Endothelial cell of umbilical vein (primary cell): Measurements from ENCODE around the gene PTCHD1.

ENCODE experiments used
- EZH2 ChIP-seq: IDR thresholded peaks from 2 replicates; pipeline ENCODE4 v1.6.1; 2012; ENCODE audit warnings: borderline replicate concordance, low read depth, mild to moderate bottlenecking, moderate library complexity, low read length, inconsistent platforms; ENCODE audit not compliant: severe bottlenecking
- JUN ChIP-seq: IDR thresholded peaks from 2 replicates; pipeline ENCODE4 v1.6.1; 2011; ENCODE audit warnings: borderline replicate concordance, low read depth; ENCODE audit not compliant: insufficient read length, insufficient read depth
- MYC ChIP-seq: IDR thresholded peaks from one replicate; pipeline ENCODE4 v1.6.1; 2011; ENCODE audit warnings: mild to moderate bottlenecking, low read depth, low read length
- POLR2A ChIP-seq: IDR thresholded peaks from 2 replicates; pipeline ENCODE4 v1.6.1; 2012; ENCODE audit warnings: low read depth, mild to moderate bottlenecking, control low read depth, low read length
- POLR2AphosphoS5 ChIP-seq: IDR thresholded peaks from 2 replicates; pipeline ENCODE4 v1.6.1; 2012; ENCODE audit warnings: low read depth, mild to moderate bottlenecking, control low read depth, low read length, moderate library complexity; ENCODE audit not compliant: insufficient read depth
- TF ChIP-seq, protein P1 (sequence below), 2 donors: IDR thresholded peaks; 1 replicate in 1 of 2; 2 replicates in 1 of 2; pipeline ENCODE4 v1.5.1; 2011; ENCODE audit warnings: low read length in 2 of 2, mild to moderate bottlenecking in 2 of 2, moderate library complexity in 2 of 2, control low read depth in 1 of 2, inconsistent platforms in 1 of 2, low read depth in 1 of 2; ENCODE audit not compliant: insufficient read depth in 1 of 2; ENCODE audit errors: extremely low read depth in 1 of 2
- TF ChIP-seq, protein P2 (sequence below): IDR thresholded peaks from 2 replicates; pipeline ENCODE4 v1.6.1; 2011; ENCODE audit not compliant: insufficient read depth, insufficient read length

DNA sequence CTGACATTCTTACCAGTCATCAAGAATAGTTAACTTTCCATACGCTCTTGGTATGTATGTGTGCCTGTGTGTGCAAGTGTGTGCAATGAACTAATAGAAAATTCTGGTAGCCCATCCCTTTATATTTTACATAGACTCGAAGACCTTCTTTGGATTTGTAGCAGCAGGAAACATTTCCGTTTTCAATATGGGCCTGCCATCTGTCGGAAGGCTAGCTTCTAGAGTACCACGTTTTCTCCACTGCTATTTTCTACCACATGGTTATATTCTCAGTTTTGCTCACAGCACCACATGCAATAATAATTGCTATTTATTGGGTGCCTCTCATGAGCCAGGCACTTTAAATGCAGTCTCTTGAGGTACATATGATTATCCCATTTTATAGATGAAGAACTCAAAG, 47.9 kb upstream of the PTCHD1 start:
- TF ChIP-seq POLR2A, result no peak
- TF ChIP-seq, protein P1, sequence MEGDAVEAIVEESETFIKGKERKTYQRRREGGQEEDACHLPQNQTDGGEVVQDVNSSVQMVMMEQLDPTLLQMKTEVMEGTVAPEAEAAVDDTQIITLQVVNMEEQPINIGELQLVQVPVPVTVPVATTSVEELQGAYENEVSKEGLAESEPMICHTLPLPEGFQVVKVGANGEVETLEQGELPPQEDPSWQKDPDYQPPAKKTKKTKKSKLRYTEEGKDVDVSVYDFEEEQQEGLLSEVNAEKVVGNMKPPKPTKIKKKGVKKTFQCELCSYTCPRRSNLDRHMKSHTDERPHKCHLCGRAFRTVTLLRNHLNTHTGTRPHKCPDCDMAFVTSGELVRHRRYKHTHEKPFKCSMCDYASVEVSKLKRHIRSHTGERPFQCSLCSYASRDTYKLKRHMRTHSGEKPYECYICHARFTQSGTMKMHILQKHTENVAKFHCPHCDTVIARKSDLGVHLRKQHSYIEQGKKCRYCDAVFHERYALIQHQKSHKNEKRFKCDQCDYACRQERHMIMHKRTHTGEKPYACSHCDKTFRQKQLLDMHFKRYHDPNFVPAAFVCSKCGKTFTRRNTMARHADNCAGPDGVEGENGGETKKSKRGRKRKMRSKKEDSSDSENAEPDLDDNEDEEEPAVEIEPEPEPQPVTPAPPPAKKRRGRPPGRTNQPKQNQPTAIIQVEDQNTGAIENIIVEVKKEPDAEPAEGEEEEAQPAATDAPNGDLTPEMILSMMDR (IDR thresholded peaks at IDR 0.05; ENCODE audit: extremely low read depth in 1 of 2, insufficient read depth in 1 of 2, low read depth in 1 of 2, low read length in 2 of 2), result no peak
- TF ChIP-seq MYC, result no peak
- TF ChIP-seq, protein P2, sequence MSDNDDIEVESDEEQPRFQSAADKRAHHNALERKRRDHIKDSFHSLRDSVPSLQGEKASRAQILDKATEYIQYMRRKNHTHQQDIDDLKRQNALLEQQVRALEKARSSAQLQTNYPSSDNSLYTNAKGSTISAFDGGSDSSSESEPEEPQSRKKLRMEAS, result no peak
- no peak for TF ChIP-seq EZH2
- no peak for TF ChIP-seq POLR2AphosphoS5
- no peak for TF ChIP-seq JUN
